Prostate gland (tissue), 2 donors: Measurements from ENCODE around the gene RHEB. TPM values are rescaled to one million over a fixed set of nuclear protein-coding genes. Genes with fewer than 3 reads are reported as not detected.

ENCODE experiments used
- DNase-seq: peaks from one replicate; pipeline ENCODE4 v3.0.0-alpha.2; 2019; ENCODE audit warnings: low spot score
- H3K27ac ChIP-seq, 2 donors: fragments of 200-600 bp; sonication (generic); 2 replicates each; pipeline ENCODE4 v1.5.1; 2017 to 2019
- H3K27me3 ChIP-seq: fragments of 200-600 bp; sonication (generic); replicated peaks from 2 replicates; pipeline ENCODE4 v1.5.1; 2019; ENCODE audit not compliant: insufficient read depth
- H3K36me3 ChIP-seq, 2 donors: fragments of 200-600 bp; sonication (generic); 1 replicate in 1 of 2; 2 replicates in 1 of 2; pipeline versions ENCODE4 v1.5.1 to v1.8.1; 2017 to 2019
- H3K4me1 ChIP-seq: fragments of 200-600 bp; sonication (generic); replicated peaks from 2 replicates; pipeline ENCODE4 v1.5.1; 2019
- H3K4me3 ChIP-seq, 2 donors: fragments of 200-600 bp; sonication (generic); 2 replicates each; pipeline ENCODE4 v1.5.1; 2017 to 2019
- H3K9me3 ChIP-seq: fragments of 200-600 bp; sonication (generic); 2 replicates; pipeline ENCODE4 v1.5.1; 2017
- POLR2A ChIP-seq: fragments of 450-650 bp; IDR thresholded peaks from one replicate; pipeline ENCODE4 v1.6.1; 2016; ENCODE audit warnings: antibody characterized with exemption, mild to moderate bottlenecking
- POLR2AphosphoS5 ChIP-seq: sonication (generic); formaldehyde crosslinking; IDR thresholded peaks from one replicate; pipeline ENCODE4 v1.6.1; 2017; ENCODE audit warnings: antibody characterized with exemption
- WGBS: methylation state at CpG from one replicate; pipeline ENCODE4 v1.1.5; 2018; 5-methylcytosine and 5-hydroxymethylcytosine counted together
- intact Hi-C: fragments of 100-400 bp; cut with DNase I; formaldehyde crosslinking; loops from one replicate; pipeline ENCODE4 v1.14.2; 2022
- total RNA-seq, 2 donors: library from RNA; depleted of rRNA; stranded (reverse); fragments of >200 nt; gene quantifications; one replicate each; pipeline ENCODE4 v1.1.0, GENCODE V29; 2016
- TF ChIP-seq, protein P1 (sequence below), 4 experiments: fragments of 200-600 bp in 2 of 4; fragments of 450-650 bp in 2 of 4; sonication (generic) in 2 of 4; IDR thresholded peaks; 1 replicate in 3 of 4; 2 replicates in 1 of 4; pipeline ENCODE4 v1.5.1; 2016 to 2019; ENCODE audit warnings: antibody characterized with exemption in 4 of 4, mild to moderate bottlenecking in 2 of 4, moderate library complexity in 2 of 4

The RHEB gene
- total RNA-seq, 2 donors from 2014 or later, result 59.3 to 63.1 TPM

DNA sequence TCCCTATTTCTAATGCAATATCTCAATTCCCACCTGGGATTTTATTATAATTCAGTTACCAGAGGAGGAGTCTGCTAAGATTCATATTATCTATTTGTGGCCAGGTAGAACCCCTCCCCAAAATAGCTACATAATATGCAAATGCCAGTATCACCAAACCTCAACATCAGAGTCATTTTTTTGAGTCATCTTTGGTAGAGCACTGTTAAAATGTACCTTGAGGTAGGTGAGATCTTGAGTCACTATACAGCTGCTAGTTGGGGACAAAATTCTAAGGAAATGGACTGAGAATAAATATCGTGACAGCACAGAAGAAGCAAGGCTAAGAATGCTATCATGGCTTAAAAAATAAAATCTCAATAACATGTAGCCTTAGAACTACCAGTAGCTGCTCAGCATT is 75.1 kb downstream of the RHEB start:
- H3K27ac ChIP-seq, result no peak overlapping the region
- 70% methylated on average over 1 of the region's 1 CpG for WGBS
- peaks cover 4% of the 10 kb centered on the region for H3K4me1 ChIP-seq
- H3K4me3 ChIP-seq, result no peak overlapping the region
- intact Hi-C loops, result no loop called here
- no peaks in the 10 kb centered on the region for H3K9me3 ChIP-seq
- H3K36me3 ChIP-seq, result no peaks in the 10 kb centered on the region
- DNase-seq, result no peak
- TF ChIP-seq POLR2AphosphoS5 (no peak), POLR2A (no peak)
- TF ChIP-seq, protein P1, sequence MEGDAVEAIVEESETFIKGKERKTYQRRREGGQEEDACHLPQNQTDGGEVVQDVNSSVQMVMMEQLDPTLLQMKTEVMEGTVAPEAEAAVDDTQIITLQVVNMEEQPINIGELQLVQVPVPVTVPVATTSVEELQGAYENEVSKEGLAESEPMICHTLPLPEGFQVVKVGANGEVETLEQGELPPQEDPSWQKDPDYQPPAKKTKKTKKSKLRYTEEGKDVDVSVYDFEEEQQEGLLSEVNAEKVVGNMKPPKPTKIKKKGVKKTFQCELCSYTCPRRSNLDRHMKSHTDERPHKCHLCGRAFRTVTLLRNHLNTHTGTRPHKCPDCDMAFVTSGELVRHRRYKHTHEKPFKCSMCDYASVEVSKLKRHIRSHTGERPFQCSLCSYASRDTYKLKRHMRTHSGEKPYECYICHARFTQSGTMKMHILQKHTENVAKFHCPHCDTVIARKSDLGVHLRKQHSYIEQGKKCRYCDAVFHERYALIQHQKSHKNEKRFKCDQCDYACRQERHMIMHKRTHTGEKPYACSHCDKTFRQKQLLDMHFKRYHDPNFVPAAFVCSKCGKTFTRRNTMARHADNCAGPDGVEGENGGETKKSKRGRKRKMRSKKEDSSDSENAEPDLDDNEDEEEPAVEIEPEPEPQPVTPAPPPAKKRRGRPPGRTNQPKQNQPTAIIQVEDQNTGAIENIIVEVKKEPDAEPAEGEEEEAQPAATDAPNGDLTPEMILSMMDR (IDR thresholded peaks at IDR 0.05), result no peak
- H3K27me3 ChIP-seq, result no peaks in the 10 kb centered on the region

GRCh38 chr7:151442776-151443496 is 76.8 kb downstream of the RHEB start:
- H3K27ac ChIP-seq, result no peak overlapping the region
- H3K36me3 ChIP-seq, result no peaks in the 10 kb centered on the region
- H3K27me3 ChIP-seq, result no peaks in the 10 kb centered on the region
- peaks cover 4% of the 10 kb centered on the region for H3K4me1 ChIP-seq
- H3K9me3 ChIP-seq, result no peaks in the 10 kb centered on the region
- no peak overlapping the region for H3K4me3 ChIP-seq
- intact Hi-C loops, result no loop called here
- TF ChIP-seq, protein P1 (IDR thresholded peaks at IDR 0.05), result no peak
- TF ChIP-seq POLR2A (no peak), POLR2AphosphoS5 (no peak)
- WGBS, result 79% methylated on average over 10 of the region's 10 CpGs
- no peak for DNase-seq

- peak overlapping the region; percentile 40 to 60 for H3K27ac ChIP-seq
Observed at GRCh38 chr7:151440799-151441445, 78.8 kb downstream of the RHEB start.

GRCh38 chr7:151439855-151440798 is 79.6 kb downstream of the RHEB start, which contains the start of gene CRYGN:
Gene CRYGN, minus strand, starts transcription at chr7:151440141. Its CDS starts 224 bp downstream, at chr7:151439917.
- Histone ChIP-seq H3K9me3 (no peaks in the 10 kb centered on the region), H3K4me3 (peak within 1 kb of the TSS in 1 of 2 donors; percentile 26), H3K27ac (peak within 1 kb of the TSS; percentile 40 to 60), H3K4me1 (peaks cover 4% of the 10 kb centered on the region), H3K36me3 (no peaks in the 10 kb centered on the region), H3K27me3 (no peaks in the 10 kb centered on the region)
- intact Hi-C loops, result no loop called here
- WGBS, result 18% methylated on average over 38 of the region's 51 CpGs
- TF ChIP-seq POLR2A, result no peak
- TF ChIP-seq, protein P1 (IDR thresholded peaks at IDR 0.05), result no peak
- TF ChIP-seq POLR2AphosphoS5, result no peak
- no peak for DNase-seq

More at GRCh38 chr7:151440799-151441445, 78.8 kb downstream of the RHEB start:
- H3K36me3 ChIP-seq, result no peaks in the 10 kb centered on the region
- H3K4me3 ChIP-seq, result no peak overlapping the region
- peaks cover 4% of the 10 kb centered on the region for H3K4me1 ChIP-seq
- H3K9me3 ChIP-seq, result no peaks in the 10 kb centered on the region
- 16% methylated on average over 9 of the region's 10 CpGs for WGBS
- TF ChIP-seq POLR2A, result no peak
- TF ChIP-seq POLR2AphosphoS5, result no peak
- TF ChIP-seq, protein P1 (IDR thresholded peaks at IDR 0.05), result no peak
- intact Hi-C loops, result no loop called here
- DNase-seq, result no peak
- no peaks in the 10 kb centered on the region for H3K27me3 ChIP-seq
